GM19463 (cell line): ENCODE data around the gene PHETA2.

ENCODE experiments used
- ATAC-seq: cut with Tn5 transposase; IDR thresholded peaks from one replicate; pipeline ENCODE4 v1.9.1; 2021; ENCODE audit warnings: mild to moderate bottlenecking, moderate library complexity; ENCODE audit not compliant: unreplicated experiment

The PHETA2 gene

GRCh38 chr22:42074132-42074811 lies at the start of gene PHETA2:
PHETA2 (plus strand) TSS chr22:42074248; CDS start chr22:42077294, 3,046 bp downstream.
- ATAC-seq = no peak

- no peak for ATAC-seq
Measured at GRCh38 chr22:42025421-42025820, 48.6 kb upstream of the PHETA2 start.

GRCh38 chr22:42026705-42027104 lies 47.3 kb upstream of the PHETA2 start:
- no peak for ATAC-seq

- no peak for ATAC-seq
Measured at GRCh38 chr22:42033263-42034181, 40.5 kb upstream of the PHETA2 start.

- ATAC-seq = no peak
Measured at GRCh38 chr22:42035256-42035655, 38.8 kb upstream of the PHETA2 start.

GRCh38 chr22:42039271-42039670 lies 34.8 kb upstream of the PHETA2 start:
- no peak for ATAC-seq

- ATAC-seq = no peak
Measured at GRCh38 chr22:42041784-42042183, 32.3 kb upstream of the PHETA2 start.

GRCh38 chr22:42050641-42051180 lies 23.3 kb upstream of the PHETA2 start:
- no peak for ATAC-seq

GRCh38 chr22:42052765-42053164 lies 21.3 kb upstream of the PHETA2 start:
- ATAC-seq = no peak

- ATAC-seq = no peak
Measured at GRCh38 chr22:42056757-42057511, 17.1 kb upstream of the PHETA2 start.

GRCh38 chr22:42060489-42060888 lies 13.6 kb upstream of the PHETA2 start:
- ATAC-seq = no peak

GRCh38 chr22:42061041-42061440 lies 13.0 kb upstream of the PHETA2 start:
- no peak for ATAC-seq

- no peak for ATAC-seq
Measured at GRCh38 chr22:42062506-42063170, 11.4 kb upstream of the PHETA2 start.

GRCh38 chr22:42064629-42065028 lies 9.4 kb upstream of the PHETA2 start:
- no peak for ATAC-seq

- no peak for ATAC-seq
Measured at GRCh38 chr22:42065438-42066125, 8.5 kb upstream of the PHETA2 start.

- no peak for ATAC-seq
Measured at GRCh38 chr22:42066126-42066761, 7.8 kb upstream of the PHETA2 start.

- ATAC-seq = no peak
Measured at GRCh38 chr22:42066937-42067336, 7.1 kb upstream of the PHETA2 start.

GRCh38 chr22:42067671-42068251 lies 6.3 kb upstream of the PHETA2 start:
- ATAC-seq = no peak

GRCh38 chr22:42068291-42068690 lies 5.8 kb upstream of the PHETA2 start:
- ATAC-seq = no peak
